Lower leg skin (tissue), 3 donors: ENCODE results near the gene ARIH2.

ENCODE experiments used
- POLR2A ChIP-seq, 2 donors: fragments of 450-650 bp; IDR thresholded peaks; one replicate each; pipeline ENCODE4 v1.6.1; 2016 to 2017; ENCODE audit warnings: antibody characterized with exemption in 2 of 2, mild to moderate bottlenecking in 1 of 2, moderate library complexity in 1 of 2
- TF ChIP-seq, protein P1 (sequence below), 3 donors: fragments of 450-650 bp; IDR thresholded peaks; one replicate each; pipeline ENCODE4 v1.5.1; 2016; ENCODE audit warnings: antibody characterized with exemption in 3 of 3, mild to moderate bottlenecking in 3 of 3, moderate library complexity in 2 of 3

DNA sequence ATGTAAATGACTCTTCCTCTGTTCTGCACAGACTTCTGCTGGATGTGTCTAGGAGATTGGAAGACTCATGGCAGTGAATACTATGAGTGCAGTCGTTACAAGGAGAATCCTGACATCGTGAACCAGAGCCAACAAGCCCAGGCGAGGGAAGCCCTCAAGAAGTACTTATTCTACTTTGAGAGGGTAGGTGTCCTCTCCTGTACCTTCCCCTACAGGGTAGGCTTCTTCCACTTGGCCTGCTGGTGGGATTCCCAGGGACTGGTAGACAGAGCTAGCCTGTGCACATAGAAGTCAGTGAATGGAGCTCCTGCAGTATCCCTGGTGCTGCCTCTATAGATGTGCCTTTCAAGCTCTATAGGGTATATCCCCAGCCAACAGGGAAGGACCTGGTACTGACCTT is 60.8 kb downstream of the ARIH2 start:
- no peak for TF ChIP-seq POLR2A (IDR thresholded peaks at IDR 0.05)
- TF ChIP-seq, protein P1, sequence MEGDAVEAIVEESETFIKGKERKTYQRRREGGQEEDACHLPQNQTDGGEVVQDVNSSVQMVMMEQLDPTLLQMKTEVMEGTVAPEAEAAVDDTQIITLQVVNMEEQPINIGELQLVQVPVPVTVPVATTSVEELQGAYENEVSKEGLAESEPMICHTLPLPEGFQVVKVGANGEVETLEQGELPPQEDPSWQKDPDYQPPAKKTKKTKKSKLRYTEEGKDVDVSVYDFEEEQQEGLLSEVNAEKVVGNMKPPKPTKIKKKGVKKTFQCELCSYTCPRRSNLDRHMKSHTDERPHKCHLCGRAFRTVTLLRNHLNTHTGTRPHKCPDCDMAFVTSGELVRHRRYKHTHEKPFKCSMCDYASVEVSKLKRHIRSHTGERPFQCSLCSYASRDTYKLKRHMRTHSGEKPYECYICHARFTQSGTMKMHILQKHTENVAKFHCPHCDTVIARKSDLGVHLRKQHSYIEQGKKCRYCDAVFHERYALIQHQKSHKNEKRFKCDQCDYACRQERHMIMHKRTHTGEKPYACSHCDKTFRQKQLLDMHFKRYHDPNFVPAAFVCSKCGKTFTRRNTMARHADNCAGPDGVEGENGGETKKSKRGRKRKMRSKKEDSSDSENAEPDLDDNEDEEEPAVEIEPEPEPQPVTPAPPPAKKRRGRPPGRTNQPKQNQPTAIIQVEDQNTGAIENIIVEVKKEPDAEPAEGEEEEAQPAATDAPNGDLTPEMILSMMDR (IDR thresholded peaks at IDR 0.05): no peak
